Caco-2 (cell line): ENCODE data around the gene ARHGEF10L. TPM values are rescaled to one million over a fixed set of nuclear protein-coding genes. Genes with fewer than 3 reads are reported as not detected.

ENCODE experiments used
- BruUV-seq: library from RNA; stranded (reverse); fragments of 400-500 nt; replicated peaks from 2 replicates; lab custom pipeline; 2021; lab: Mats Ljungman, UMichigan
- CTCF ChIA-PET: fragments of 300-600 bp; sonication (Branson Sonifier 250); formaldehyde crosslinking; loops from one replicate; lab custom pipeline; 2022; ENCODE audit warnings: antibody characterized with exemption; lab: Charles Lee
- POLR2A ChIA-PET: fragments of 300-600 bp; sonication (Branson Sonifier 250); formaldehyde crosslinking; loops from one replicate; lab custom pipeline; 2022; ENCODE audit warnings: antibody characterized with exemption; lab: Charles Lee
- DNase-seq, 2 experiments: peaks; one replicate each; pipeline versions ENCODE4 v3.0.0 to v3.0.0-alpha.2; 2020 to 2022
- H3K27me3 ChIP-seq: replicated peaks from 2 replicates; pipeline ENCODE4 v1.6.0; 2011; ENCODE audit warnings: low read length; ENCODE audit not compliant: control insufficient read depth, insufficient read depth
- H3K36me3 ChIP-seq: 2 replicates; pipeline ENCODE4 v1.5.1; 2011; ENCODE audit warnings: low read length; ENCODE audit not compliant: control insufficient read depth, insufficient read depth
- H3K4me1 ChIP-seq: fragments of 250-450 bp; sonication (Bioruptor Pico); 2 replicates; pipeline ENCODE4 v1.5.1; 2020; ENCODE audit warnings: mild to moderate bottlenecking
- H3K4me3 ChIP-seq: 2 replicates; pipeline ENCODE4 v1.5.1; 2011; ENCODE audit warnings: low read depth, mild to moderate bottlenecking, control low read depth, low read length
- H3K9me3 ChIP-seq: fragments of 250-450 bp; sonication (Bioruptor Pico); 2 replicates; pipeline ENCODE4 v1.5.1; 2020; ENCODE audit warnings: mild to moderate bottlenecking, moderate library complexity
- H3K27ac Mint-ChIP-seq: one replicate; pipeline ENCODE4 v1.8.0; 2022; ENCODE audit warnings: mixed read lengths; ENCODE audit not compliant: unreplicated experiment
- H3K27me3 Mint-ChIP-seq: one replicate; pipeline ENCODE4 v1.8.0; 2022; ENCODE audit warnings: mixed read lengths; ENCODE audit not compliant: insufficient read depth, unreplicated experiment
- H3K36me3 Mint-ChIP-seq: one replicate; pipeline ENCODE4 v1.8.0; 2022; ENCODE audit warnings: mild to moderate bottlenecking, mixed read lengths; ENCODE audit not compliant: insufficient read depth, unreplicated experiment
- H3K4me1 Mint-ChIP-seq: one replicate; pipeline ENCODE4 v1.8.0; 2022; ENCODE audit warnings: low read depth, mixed read lengths; ENCODE audit not compliant: unreplicated experiment
- H3K4me3 Mint-ChIP-seq: one replicate; pipeline ENCODE4 v1.8.0; 2022; ENCODE audit warnings: mild to moderate bottlenecking, moderate library complexity, mixed read lengths; ENCODE audit not compliant: unreplicated experiment
- H3K9me3 Mint-ChIP-seq: one replicate; pipeline ENCODE4 v1.8.0; 2022; ENCODE audit warnings: mixed read lengths; ENCODE audit not compliant: unreplicated experiment
- CTCF ChIP-seq, 2 experiments: fragments of 200-600 bp in 1 of 2; IDR thresholded peaks; 1 replicate in 1 of 2; 2 replicates in 1 of 2; pipeline versions ENCODE4 v1.5.1 to v1.8.0; 2011 to 2022; ENCODE audit warnings: antibody characterized with exemption in 1 of 2, control low read depth in 1 of 2, inconsistent platforms in 1 of 2, low read depth in 1 of 2, low read length in 1 of 2, mild to moderate bottlenecking in 1 of 2, moderate library complexity in 1 of 2; ENCODE audit not compliant: insufficient read depth in 1 of 2, severe bottlenecking in 1 of 2, unreplicated experiment in 1 of 2
- intact Hi-C: fragments of 100-400 bp; cut with micrococcal nuclease; formaldehyde crosslinking; loops from one replicate; pipeline ENCODE4 v1.10.0; 2022; ENCODE audit not compliant: unreplicated experiment
- total RNA-seq: library from RNA; stranded (reverse); gene quantifications from 2 replicates; pipeline ENCODE4 v1.2.3, GENCODE V29; 2022

Gene ARHGEF10L
- total RNA-seq, 1 experiment from 2014 or later = 31.3 TPM

GRCh38 chr1:17520473-17521319 lies 18.8 kb upstream of the ARHGEF10L start:
- DNase-seq = no peak
- H3K9me3 Mint-ChIP-seq = no peaks in the 10 kb centered on the region
- intact Hi-C loops = no loop called here
- Histone ChIP-seq H3K4me3 (no peak overlapping the region), H3K36me3 (no peaks in the 10 kb centered on the region), H3K4me1 (peaks cover 15% of the 10 kb centered on the region; the same call in 1 of the 2 replicates), H3K27me3 (no peaks in the 10 kb centered on the region), H3K9me3 (no peaks in the 10 kb centered on the region)
- no TSS peak for BruUV-seq
- H3K4me1 Mint-ChIP-seq = peaks cover 7% of the 10 kb centered on the region
- no peaks in the 10 kb centered on the region for H3K27me3 Mint-ChIP-seq
- no peak overlapping the region for H3K4me3 Mint-ChIP-seq
- no peaks in the 10 kb centered on the region for H3K36me3 Mint-ChIP-seq
- no peak for TF ChIP-seq CTCF (IDR thresholded peaks at IDR 0.05; ENCODE audit: insufficient read depth in 1 of 2, low read depth in 1 of 2, low read length in 1 of 2, severe bottlenecking in 1 of 2, unreplicated experiment in 1 of 2)
- CTCF ChIA-PET = no interaction called here
- H3K27ac Mint-ChIP-seq = no peak overlapping the region
- POLR2A ChIA-PET = no interaction called here

- peaks cover 2% of the 10 kb centered on the region; the same call in 1 of the 2 replicates for H3K4me1 ChIP-seq
- no peak for DNase-seq
- Mint-ChIP-seq H3K27me3 (no peaks in the 10 kb centered on the region), H3K9me3 (no peaks in the 10 kb centered on the region), H3K4me3 (no peak overlapping the region), H3K36me3 (no peaks in the 10 kb centered on the region), H3K4me1 (no peaks in the 10 kb centered on the region), H3K27ac (no peak overlapping the region)
- TF ChIP-seq CTCF (IDR thresholded peaks at IDR 0.05; ENCODE audit: insufficient read depth in 1 of 2, low read depth in 1 of 2, low read length in 1 of 2, severe bottlenecking in 1 of 2, unreplicated experiment in 1 of 2) = no peak
- no peaks in the 10 kb centered on the region for H3K36me3 ChIP-seq
- no peaks in the 10 kb centered on the region for H3K27me3 ChIP-seq
- no TSS peak for BruUV-seq
- intact Hi-C loops = no loop called here
- no peak overlapping the region for H3K4me3 ChIP-seq
- no peaks in the 10 kb centered on the region for H3K9me3 ChIP-seq
- ChIA-PET CTCF (no interaction called here), POLR2A (no interaction called here)
Measured at GRCh38 chr1:17521946-17522612, 17.4 kb upstream of the ARHGEF10L start.

- CTCF ChIA-PET = interaction anchor here (1.0 kb wide), 1 partner anchor 27 kb away, joined by 3 read pairs; no protein-coding TSS in a partner anchor
- POLR2A ChIA-PET = no interaction called here
Measured at GRCh38 chr1:17523321-17524041, 16.0 kb upstream of the ARHGEF10L start.

More at GRCh38 chr1:17523321-17524041, 16.0 kb upstream of the ARHGEF10L start:
- no peaks in the 10 kb centered on the region for H3K36me3 ChIP-seq
- DNase-seq = no peak
- Mint-ChIP-seq H3K4me3 (no peak overlapping the region), H3K9me3 (no peaks in the 10 kb centered on the region), H3K27ac (no peak overlapping the region), H3K27me3 (no peaks in the 10 kb centered on the region), H3K36me3 (no peaks in the 10 kb centered on the region), H3K4me1 (no peaks in the 10 kb centered on the region)
- H3K27me3 ChIP-seq = no peaks in the 10 kb centered on the region
- no peaks in the 10 kb centered on the region for H3K9me3 ChIP-seq
- no peak overlapping the region for H3K4me3 ChIP-seq
- intact Hi-C loops = no loop called here
- no peak for TF ChIP-seq CTCF (IDR thresholded peaks at IDR 0.05; ENCODE audit: insufficient read depth in 1 of 2, low read depth in 1 of 2, low read length in 1 of 2, severe bottlenecking in 1 of 2, unreplicated experiment in 1 of 2)
- BruUV-seq = no TSS peak
- H3K4me1 ChIP-seq = no peaks in the 10 kb centered on the region
